HG03103 (cell line): ENCODE results near the gene ARHGAP4.

Experiments used
- ATAC-seq: cut with Tn5 transposase; IDR thresholded peaks from one replicate; pipeline ENCODE4 v1.9.1; 2021; ENCODE audit warnings: low read depth; ENCODE audit not compliant: unreplicated experiment

Gene ARHGAP4

DNA sequence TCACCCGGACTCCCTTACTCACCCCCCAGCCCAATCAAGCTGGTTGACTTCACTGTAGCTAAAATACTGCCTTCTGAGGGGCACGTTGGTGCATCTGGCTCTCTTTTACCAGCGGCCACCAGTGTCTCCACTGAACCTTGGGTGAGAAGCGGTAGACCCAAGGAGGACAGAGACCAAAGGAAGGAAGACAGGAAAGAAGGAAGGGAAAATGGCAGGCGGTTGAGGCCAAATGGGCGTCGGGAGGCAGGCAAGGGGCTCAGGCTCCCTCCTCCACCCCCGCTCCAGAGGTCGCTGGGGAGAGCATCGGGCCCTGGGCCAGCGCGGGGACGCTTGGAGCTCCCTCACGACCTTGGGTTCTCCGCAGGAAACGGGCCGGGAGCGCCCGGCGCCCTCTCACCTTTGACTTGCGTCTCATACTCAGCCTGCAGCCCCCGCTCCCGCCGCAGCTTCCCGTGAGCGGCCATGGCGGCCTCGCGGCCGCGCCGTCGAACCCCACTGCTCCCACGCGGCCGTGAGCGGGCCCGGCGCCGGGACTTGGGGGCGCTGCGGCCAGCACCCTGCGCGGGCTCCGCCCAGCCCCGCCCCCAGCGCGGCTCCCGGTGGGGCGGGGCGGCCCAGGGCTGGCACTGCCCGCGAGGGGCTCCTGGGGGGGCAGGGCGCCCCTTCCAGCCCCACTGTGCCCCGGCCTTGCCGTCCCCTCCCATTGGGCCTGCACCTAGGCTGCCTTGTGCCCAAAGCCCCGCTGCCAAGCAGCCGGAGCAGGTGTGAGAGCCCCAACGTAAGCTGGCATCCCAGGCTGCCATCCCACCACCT lies at the start of gene ARHGAP4:
ARHGAP4 (minus strand) TSS at position 526 of the 813 bp plus-strand sequence; CDS start at position 464, 62 bp downstream.
- ATAC-seq, result no peak

DNA sequence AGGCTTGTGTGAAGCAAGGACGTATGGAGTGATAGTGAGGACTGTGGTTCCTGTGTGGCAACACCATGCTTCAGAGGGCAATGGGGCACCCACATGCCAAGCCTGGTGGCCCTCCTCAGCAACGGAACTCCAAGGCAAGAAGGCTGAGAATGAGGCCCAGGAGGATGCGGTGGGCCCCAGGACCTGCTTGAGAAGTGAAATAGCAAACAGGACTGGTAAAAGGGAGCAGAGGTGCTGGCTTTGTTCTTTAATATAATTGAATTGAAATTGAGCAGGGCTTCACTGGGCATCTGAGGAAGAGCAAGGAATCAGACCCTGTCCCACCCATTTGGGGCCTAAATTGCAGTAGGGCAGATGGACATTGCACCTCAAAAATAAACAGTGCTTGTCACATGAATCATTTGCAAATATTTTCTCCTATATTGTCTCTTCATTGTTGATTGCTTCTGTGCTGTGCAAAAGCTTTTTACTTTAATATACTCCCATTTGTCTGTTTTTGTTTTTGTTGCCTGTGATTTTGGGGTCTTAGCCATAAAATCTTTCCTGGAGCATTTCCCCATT lies 48.7 kb upstream of the ARHGAP4 start:
- ATAC-seq, result no peak

DNA sequence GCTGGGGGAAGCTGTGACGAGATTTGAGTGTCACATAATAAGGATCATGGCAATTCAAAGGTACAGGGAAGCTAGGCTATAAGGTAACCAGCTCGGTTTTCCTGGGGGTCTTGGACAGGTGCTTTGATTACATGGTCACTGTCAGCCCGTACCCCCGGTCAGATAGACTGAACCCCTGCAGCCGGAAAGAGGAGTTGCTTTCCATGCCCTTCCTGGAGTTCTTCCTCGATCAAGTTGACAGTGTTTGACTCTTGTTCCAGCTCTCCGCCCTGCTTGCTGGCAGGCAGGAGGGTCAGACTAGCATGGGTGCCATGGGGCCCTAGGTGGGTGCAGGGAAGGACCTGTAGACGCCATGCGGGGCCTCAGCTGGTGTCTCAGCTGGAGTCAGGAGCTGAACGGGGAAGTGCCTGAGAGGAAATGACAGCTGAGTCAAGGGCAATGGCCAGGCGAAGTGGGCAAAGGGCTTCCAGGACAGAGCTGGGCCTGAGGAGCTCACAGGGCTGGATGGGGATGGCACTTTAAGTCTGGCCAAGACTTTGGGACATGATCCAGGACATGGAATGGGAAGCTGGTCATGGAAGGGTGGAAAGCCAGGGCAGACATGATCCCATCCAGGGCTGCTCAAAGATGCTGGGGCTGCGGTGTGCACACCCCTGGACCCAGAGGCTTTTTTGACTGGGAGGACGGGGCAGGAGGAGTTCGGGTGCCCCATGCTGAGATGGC lies 48.1 kb upstream of the ARHGAP4 start:
- no peak for ATAC-seq

DNA sequence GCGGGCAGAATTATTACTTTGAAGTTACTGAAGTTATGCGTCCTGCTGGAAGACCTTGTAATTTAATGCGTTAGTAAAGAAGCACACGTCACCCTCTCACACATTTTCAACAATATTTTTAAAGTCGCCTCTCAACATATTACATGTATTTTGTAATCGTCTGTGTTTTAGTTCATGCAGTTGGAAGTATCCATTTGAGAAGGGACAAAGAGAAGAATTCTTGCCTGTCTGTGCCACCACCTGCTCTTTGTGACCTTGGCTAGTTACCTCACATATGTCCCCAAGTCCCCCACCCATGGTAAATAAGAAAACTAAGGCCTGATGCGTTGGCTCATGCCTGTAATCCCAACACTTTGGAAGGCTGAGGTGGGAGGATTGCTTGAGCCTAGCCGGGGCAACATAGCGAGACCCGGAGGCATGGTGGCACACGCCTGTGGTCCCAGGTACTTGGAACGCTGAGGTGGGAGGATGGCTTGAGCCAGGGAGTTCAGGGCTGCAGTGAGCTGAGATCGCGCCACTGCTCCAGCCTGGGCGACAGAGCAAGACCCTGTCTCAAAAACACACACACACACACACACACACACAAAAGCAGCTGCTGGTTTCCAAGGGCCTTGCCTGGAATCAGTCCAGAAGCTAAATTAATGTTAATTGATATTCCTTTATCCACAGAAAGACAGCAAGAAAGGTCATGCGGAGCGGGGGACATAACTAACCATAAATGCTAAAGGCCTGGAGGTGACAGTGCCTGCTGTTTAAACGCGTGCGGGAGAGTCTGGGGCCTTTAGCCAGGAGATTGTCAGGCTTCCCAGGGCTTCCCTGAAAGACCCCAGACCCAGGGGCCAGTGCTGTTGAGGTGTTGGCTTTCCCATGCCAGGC lies 47.3 kb upstream of the ARHGAP4 start:
- ATAC-seq, result no peak

DNA sequence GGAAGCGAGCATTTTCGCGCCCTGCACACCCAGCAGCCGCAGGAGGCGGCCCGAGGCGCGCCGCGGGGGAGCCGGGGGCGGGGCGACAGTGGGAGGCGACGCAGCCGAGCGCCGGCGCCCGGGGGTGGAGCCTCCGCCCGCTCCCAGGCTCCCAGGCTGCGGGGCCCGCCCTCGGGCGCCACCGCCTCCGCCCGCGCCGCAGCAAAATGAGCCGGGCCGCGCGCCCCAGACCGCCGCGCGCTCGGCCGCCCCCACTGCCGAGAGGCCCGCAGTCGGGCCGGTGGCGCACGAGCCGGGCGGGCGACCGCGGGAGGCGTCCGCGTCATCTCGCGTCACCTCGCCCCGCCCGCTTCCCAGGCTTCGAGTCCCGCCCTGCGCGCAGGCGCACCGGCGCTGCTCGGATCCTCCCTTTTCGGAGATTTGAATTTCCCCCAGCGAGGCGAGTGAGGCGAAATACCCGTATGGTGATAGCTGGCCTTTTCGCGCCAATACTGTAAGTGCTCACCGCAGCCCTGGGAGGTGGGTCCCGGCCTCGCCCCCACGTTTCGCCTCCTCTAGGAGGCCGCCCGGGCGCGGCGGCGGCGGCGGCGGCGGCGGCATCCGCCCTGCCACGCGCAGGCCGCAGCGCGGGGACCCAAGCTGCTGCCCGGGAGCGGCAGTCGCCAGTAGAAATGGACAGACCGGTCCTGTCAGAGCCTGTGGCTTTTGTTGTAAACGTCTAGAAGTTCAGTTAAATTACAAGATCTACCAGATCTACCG lies 46.5 kb upstream of the ARHGAP4 start, which contains the start of gene TMEM187:
TMEM187 (plus strand) TSS at position 387 of the 759 bp plus-strand sequence. CDS start 9,309 bp downstream, outside the sequence.
- ATAC-seq, result peak; percentile 41

DNA sequence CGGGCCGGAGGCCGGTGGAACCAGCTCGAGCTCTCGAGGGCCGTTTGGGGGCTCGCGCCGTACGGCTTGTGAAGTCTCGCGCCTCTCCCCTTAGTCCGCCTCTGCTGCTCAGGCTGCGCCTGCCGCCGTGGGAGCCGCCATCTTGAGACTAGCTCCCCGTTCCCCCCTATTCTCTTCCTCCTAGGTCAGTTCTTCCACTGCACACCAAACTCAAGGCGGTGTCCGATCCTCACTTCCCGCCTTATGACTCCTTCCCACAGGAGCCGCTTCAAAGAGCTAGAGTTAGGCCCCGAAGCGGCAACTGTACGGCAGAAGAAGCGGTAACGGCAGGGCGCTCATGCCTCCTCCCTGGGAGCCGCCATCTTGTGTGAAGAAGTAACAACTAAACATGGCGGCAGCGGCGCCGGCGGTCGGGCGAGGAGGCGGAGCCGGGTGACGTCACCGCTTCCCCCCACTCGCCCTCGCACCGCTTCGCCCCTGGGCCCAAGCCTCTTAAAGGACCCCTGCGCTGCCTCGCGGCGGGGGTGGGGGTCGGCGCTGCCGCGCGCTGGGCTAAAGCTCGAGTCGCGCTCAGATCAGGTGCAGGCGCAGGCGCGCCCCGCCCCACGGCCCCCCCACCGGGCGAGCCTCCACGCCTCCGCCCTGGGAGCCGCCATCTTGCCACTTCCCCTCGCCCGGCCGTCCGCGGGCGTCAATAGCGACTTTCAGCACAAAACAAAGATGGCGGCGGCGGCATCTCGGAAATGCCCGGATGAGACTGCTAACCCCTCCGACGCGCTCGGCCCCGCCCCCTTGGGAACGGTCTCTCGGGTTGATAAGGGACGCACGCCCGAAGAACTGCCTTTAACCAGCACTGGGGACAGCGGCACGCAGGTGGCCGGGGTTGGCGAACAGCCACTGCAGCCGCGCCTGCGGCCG lies 45.6 kb upstream of the ARHGAP4 start, which contains the start of gene HCFC1:
HCFC1 (minus strand) TSS at position 369 of the 918 bp plus-strand sequence. CDS start 978 bp downstream, outside the sequence.
- ATAC-seq, result peak; percentile 26

DNA sequence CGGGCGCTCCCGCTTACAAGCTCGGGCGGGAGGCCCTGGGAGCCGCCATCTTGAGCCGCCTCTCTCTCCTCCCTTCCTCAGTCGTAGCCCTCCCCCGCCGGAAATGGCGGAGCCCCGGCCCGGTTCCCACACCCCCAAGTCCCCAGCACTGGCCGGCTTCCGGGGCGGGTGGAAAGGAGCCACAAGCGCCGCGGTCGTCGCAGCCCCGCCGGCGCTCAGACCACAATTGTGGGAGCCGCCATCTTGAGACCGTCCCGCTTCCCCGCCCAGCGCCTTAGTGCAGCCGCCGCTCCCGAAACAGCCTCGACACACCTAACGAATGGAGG lies 45.0 kb upstream of the ARHGAP4 start:
- peak; percentile 23 for ATAC-seq

DNA sequence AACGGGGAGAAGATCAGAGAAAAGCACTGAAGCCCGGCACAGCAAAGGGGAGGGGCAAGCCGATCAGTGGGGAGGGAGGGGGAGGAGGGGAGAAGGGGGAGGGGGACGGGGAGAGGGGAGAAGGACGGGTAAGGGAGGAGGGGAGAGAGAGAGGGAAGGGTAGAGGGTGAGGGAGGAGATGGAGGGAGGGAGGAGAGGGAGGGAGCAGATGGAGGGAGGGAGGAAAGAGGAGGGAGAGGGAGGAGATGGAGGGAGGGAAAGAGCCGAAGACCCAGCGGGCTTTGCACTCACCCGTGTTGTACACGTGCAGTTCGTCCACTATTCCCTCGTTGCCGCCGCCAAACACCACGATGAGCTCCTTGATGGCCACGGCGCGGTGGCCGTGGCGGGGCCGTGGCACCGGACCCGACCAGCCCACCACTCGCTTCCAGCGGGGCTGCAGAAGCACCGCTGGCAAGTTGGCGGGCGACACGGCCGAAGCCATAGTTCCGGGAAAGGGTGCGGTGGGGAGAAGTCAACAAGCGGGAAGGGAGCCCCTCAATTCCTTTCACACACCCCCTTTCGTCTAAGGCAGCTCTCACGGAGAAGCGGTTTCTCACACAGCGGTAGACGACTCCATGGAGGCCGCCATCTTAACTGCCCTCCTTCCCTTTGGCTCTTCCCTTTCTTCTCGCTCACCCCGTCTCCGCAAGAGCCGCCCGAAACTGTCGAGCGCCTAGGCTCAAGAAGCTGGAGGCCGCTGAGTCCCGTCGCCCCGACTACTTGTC lies 44.5 kb upstream of the ARHGAP4 start:
- no peak for ATAC-seq

DNA sequence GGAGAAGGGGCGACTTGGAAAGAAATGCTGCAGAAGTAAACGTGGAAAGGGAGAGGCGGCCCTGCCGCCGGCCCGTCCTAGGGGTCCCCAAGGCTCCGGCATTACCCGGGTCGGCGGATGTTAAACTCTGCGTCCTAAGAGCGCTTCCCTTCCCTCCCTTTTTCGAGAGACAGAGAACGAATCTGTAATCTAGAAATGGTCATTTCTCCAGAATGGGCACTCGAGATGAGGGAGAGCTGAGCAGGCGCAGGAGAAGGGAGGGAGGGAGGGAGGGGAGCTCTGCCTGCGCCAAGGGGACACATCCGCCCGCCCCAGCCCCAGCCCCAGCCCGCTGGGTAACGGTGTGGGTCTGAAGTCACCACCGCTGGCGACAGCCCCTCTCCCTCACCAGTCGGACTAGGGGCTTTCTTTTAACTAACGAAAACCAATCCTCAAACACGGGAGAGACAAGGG lies 43.9 kb upstream of the ARHGAP4 start:
- ATAC-seq, result no peak

DNA sequence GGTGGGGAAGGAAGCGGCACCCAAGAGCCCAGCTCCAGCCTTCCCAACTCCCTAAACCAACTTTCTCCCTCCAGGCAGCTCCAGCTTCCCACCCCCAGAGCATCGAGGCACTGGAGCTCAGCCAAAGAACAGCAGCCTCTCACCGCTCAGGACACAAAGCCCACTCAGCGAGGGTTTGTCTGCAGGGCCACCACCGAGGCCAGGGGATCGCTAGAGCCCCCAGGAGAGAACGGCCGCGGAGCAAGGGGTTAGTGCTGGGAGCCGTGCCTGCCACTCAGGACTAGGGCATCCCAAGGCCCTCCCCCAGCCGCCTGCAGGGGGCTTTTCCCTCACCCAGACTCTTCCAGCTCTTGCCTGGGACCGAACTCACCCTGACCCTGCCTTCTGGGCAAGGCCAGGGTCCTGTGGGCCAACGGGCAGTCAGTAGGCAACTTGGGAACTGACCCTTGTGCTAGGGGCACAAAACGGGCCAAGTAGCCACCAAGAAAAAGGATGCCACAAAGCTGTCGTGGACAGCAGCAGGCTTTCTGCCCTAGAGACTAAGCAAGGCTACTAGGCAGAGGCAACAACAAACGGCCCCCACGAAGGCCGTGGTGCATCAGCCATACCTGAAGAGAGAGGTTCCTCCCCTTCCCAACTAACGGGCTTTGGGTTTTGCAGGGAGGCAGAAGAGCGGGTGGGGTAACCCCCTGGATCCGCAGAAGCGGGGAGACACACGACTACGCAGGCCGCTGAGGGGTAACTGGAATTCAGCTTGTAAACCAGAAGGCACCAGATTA lies 43.2 kb upstream of the ARHGAP4 start:
- no peak for ATAC-seq

DNA sequence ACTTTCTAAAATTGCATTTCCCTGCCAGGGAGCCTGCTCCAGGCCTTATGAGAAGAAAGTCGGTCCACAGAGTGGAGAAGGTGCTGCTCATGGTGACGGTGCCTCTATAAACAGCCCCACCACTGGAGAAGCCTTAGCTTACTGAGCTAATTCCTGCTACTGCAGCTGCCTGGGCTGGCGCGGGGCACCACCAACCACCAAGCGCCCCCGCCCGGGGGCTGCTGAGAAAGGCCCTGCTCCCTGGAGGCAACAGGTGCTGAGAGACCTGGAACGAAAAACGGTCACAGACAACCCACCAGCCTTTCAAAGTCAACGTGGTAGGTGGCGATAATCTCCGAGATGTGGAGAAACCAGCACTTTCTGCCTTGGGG lies 42.7 kb upstream of the ARHGAP4 start:
- ATAC-seq, result no peak

DNA sequence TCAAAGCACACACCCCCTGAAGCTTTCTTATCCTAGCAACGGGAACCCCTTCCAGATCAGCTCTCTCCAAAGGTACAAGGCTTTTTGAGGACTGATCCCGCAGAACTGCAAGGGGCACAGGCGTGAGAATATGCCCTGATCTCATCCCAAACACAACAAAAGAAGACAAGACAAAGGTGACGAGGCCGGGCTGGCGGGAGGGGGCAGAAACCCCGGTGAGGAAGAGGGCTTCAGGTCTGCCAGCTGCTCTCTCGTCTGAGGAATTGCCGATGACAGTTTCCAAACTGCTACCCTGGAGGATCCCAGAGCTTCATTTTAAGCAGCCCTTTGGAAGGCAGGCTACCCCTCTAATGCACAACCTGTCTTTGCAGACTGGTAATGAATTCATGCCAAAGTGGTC lies 42.2 kb upstream of the ARHGAP4 start:
- ATAC-seq, result no peak

DNA sequence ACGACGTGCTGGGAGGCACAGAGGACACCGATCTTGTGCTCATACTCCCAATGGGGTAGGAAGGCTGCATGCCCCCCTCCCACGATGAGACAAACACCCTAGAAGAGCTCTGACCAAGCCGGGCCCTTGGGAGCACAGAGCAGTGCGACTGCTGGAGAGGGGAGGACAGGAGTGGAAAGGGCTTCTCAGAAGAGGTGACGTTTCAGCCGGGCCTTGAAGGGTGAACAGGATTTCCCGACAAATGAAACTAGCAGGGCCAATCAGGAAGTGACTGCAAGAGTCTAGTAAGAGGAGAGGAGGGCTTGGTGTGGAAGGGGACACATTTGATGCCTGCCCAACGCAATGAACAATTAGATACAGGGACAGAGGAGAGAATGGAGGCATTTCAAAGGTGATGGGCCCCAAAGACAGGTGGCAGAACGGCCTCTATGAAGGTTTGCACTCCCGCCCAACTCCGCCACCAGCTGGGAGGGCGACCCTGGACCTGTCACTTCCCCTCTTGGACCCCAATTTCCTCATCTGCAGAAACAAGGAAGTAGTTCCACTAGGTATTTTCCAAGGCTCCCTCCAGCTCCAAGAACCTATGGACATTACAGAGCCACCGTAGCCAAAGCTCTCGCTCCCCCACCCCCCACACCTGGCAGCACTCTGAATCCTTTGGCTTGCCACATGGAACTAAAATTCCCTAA lies 41.6 kb upstream of the ARHGAP4 start:
- ATAC-seq, result no peak

DNA sequence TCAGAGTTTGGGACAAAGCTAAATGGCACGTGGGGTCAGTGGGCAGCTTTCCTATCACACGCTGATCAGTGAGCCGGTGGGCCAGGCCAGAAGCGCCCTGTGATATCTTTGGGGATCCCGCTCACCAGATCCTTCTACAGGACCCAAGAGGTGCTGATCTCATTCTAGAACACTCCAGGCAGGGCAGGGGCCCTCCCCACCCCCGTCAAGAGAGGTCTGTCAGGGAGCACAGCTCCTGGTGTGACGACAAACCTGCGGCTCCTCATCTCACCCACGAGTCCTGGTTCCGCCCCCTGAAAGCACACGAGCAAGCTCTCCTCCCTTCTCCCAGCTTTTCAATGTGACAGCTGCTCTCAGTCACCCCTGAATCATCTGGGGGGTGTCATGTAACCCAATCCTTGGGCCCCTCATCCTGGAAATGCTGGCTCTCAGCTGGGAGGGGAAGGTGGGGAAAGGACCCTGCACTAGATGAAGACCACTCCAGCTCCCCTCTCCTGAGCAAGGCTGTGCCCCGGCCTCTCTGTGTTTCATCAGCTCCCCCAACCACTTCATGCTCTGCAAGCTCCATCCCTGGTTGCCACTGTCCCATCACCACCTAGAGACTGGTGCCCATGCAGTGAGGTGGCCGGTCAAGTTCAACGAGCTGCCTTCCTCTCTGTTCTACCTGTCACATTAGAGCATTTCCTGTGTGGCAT lies 40.9 kb upstream of the ARHGAP4 start:
- ATAC-seq, result no peak

DNA sequence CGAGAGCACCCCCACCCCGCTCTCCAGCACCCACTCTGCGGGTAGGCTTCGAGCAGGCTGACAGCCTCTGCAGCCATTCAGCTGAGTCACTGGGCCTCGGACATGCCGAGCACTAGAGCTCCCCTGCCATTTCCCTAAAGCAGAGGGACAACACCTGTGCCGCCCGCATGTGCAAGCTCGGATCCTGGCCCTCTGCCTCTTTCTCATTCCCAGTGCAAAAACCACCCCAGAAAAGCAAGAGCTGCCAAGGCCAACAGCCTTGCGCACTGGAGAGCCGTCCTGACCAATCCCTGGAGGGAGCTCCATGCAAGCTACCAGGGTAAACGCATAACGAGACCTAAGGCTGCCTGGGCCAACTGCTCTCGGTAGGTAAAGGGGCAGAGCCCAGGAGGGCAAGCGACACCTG lies 40.2 kb upstream of the ARHGAP4 start:
- ATAC-seq, result no peak

DNA sequence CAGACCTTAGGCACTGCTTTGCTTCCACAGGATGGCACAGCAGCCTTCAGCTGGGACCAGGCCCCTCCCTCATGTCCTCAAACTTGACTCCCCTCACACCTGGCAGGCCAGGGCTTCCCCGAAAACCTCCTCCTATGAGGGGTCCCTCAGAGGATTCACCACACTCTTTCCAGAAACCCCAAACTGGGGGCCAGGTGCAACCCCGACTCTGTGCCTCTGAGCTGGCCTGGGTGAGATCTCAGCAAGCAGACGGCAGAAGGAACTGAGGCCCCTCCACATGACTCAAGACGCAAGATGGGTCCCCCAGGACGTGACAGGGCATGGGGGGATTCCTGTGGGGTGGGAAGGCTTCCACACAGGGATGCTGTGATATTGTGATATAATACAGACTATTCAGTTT lies 39.3 kb upstream of the ARHGAP4 start:
- no peak for ATAC-seq
